Spinal cord (tissue), 10 donors: ENCODE measurements around the gene TRIM8. TPM values are rescaled to one million over a fixed set of nuclear protein-coding genes. Genes with fewer than 3 reads are reported as not detected.

Experiments
- DNase-seq, 6 donors: peaks; one replicate each; pipeline versions ENCODE4 v3.0.0 to v3.0.0-alpha.2; 2013 to 2015; ENCODE audit warnings: low spot score in 6 of 6, low read depth in 4 of 6
- H3K27ac ChIP-seq: one replicate; pipeline ENCODE4 v1.5.1; 2013; ENCODE audit warnings: low read depth, low read length, control low read depth
- H3K27me3 ChIP-seq: one replicate; pipeline ENCODE4 v1.6.1; 2013; ENCODE audit warnings: low read length; ENCODE audit not compliant: control insufficient read depth, insufficient read depth
- H3K36me3 ChIP-seq: one replicate; pipeline ENCODE4 v1.6.1; 2013; ENCODE audit warnings: low read length; ENCODE audit not compliant: control insufficient read depth, insufficient read depth
- H3K4me1 ChIP-seq: one replicate; pipeline ENCODE4 v1.6.1; 2013; ENCODE audit warnings: low read length; ENCODE audit not compliant: control insufficient read depth, insufficient read depth
- H3K4me3 ChIP-seq: one replicate; pipeline ENCODE4 v1.5.1; 2013; ENCODE audit warnings: low read depth, low read length, control low read depth
- H3K9me3 ChIP-seq: one replicate; pipeline ENCODE4 v1.6.1; 2013; ENCODE audit warnings: low read length; ENCODE audit not compliant: control insufficient read depth, insufficient read depth
- WGBS: methylation state at CpG from one replicate; pipeline ENCODE4 v1.1.5; 2013; ENCODE audit warnings: missing lambda C conversion rate; ENCODE audit not compliant: insufficient coverage; 5-methylcytosine and 5-hydroxymethylcytosine counted together
- polyA plus RNA-seq, 2 donors: library from polyadenylated mRNA; unstranded; fragments of 120-200 nt; gene quantifications; one replicate each; pipeline ENCODE4 v1.2.1, GENCODE V29; 2013; ENCODE audit not compliant: insufficient read length in 2 of 2
- total RNA-seq, 2 donors: library from RNA; depleted of rRNA in 1 of 2; stranded (reverse); fragments of 120-200 nt in 1 of 2; fragments of >200 nt in 1 of 2; gene quantifications; one replicate each; pipeline versions ENCODE4 v1.2.3 to v1.2.4, GENCODE V29; 2013 to 2014
- donor health status: healthy.

The TRIM8 gene
- total and polyA plus RNA-seq, 4 donors, result 42.2 to 156 (median 102) TPM

GRCh38 chr10:102601639-102602038, 42.6 kb upstream of the TRIM8 start:
- Histone ChIP-seq H3K9me3 (no peaks in the 10 kb centered on the region), H3K27ac (no peak overlapping the region), H3K4me1 (peaks cover 22% of the 10 kb centered on the region), H3K36me3 (peaks cover 75% of the 10 kb centered on the region), H3K4me3 (no peak overlapping the region), H3K27me3 (no peaks in the 10 kb centered on the region)
- 91% methylated on average over 7 of the region's 9 CpGs for WGBS
- DNase-seq, result no peak

GRCh38 chr10:102602272-102603045, 41.8 kb upstream of the TRIM8 start:
- DNase-seq, result no peak
- Histone ChIP-seq H3K4me1 (peaks cover 15% of the 10 kb centered on the region), H3K36me3 (peaks cover 70% of the 10 kb centered on the region), H3K9me3 (no peaks in the 10 kb centered on the region), H3K27me3 (no peaks in the 10 kb centered on the region), H3K27ac (no peak overlapping the region), H3K4me3 (no peak overlapping the region)
- WGBS, result 82% methylated on average over 4 of the region's 4 CpGs

- H3K4me3 ChIP-seq, result no peak overlapping the region
- DNase-seq, result no peak
- no peak overlapping the region for H3K27ac ChIP-seq
- H3K4me1 ChIP-seq, result peaks cover 15% of the 10 kb centered on the region
- H3K9me3 ChIP-seq, result no peaks in the 10 kb centered on the region
- WGBS, result 80% methylated on average over 7 of the region's 7 CpGs
- peaks cover 59% of the 10 kb centered on the region for H3K36me3 ChIP-seq
- no peaks in the 10 kb centered on the region for H3K27me3 ChIP-seq
Measured at GRCh38 chr10:102603946-102604345, 40.3 kb upstream of the TRIM8 start.

DNA sequence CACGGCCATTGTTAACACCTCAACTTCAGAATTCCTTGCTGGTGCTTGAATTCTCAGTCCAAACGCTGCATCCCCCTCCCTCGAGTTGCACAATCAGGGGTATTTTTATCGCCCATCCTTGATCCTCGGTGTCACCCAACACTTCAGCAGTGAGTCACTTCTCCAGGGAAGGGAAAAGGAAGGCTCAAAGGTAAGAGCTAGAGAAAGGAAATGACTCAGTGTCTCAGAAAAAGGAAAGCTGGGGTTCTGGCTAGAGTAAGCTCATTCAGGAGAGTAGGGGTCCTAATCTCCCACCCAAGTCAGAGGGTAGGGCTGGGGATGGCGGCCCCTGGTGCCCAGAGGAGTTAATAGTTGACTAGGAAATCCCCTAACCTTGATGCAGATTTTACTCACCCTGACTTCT, 39.8 kb upstream of the TRIM8 start:
- Histone ChIP-seq H3K9me3 (no peaks in the 10 kb centered on the region), H3K4me3 (no peak overlapping the region), H3K36me3 (peaks cover 54% of the 10 kb centered on the region), H3K27ac (no peak overlapping the region), H3K27me3 (no peaks in the 10 kb centered on the region), H3K4me1 (peaks cover 15% of the 10 kb centered on the region)
- WGBS, result 100% methylated on average over 1 of the region's 6 CpGs
- DNase-seq, result no peak

GRCh38 chr10:102605712-102606111, 38.6 kb upstream of the TRIM8 start:
- 84% methylated on average over 2 of the region's 5 CpGs for WGBS
- DNase-seq, result no peak
- peaks cover 7% of the 10 kb centered on the region for H3K4me1 ChIP-seq
- H3K9me3 ChIP-seq, result no peaks in the 10 kb centered on the region
- no peak overlapping the region for H3K4me3 ChIP-seq
- no peaks in the 10 kb centered on the region for H3K27me3 ChIP-seq
- no peak overlapping the region for H3K27ac ChIP-seq
- peaks cover 42% of the 10 kb centered on the region for H3K36me3 ChIP-seq

- H3K27ac ChIP-seq, result peak overlapping the region; percentile 36
- H3K36me3 ChIP-seq, result peaks cover 27% of the 10 kb centered on the region
- no peaks in the 10 kb centered on the region for H3K27me3 ChIP-seq
- 60% methylated on average over 1 of the region's 2 CpGs for WGBS
- H3K4me1 ChIP-seq, result peaks cover 29% of the 10 kb centered on the region
- no peak overlapping the region for H3K4me3 ChIP-seq
- peak in 1 of 6 donors; percentile 22 for DNase-seq
- H3K9me3 ChIP-seq, result no peaks in the 10 kb centered on the region
Measured at GRCh38 chr10:102608487-102608886, 35.8 kb upstream of the TRIM8 start.

DNA sequence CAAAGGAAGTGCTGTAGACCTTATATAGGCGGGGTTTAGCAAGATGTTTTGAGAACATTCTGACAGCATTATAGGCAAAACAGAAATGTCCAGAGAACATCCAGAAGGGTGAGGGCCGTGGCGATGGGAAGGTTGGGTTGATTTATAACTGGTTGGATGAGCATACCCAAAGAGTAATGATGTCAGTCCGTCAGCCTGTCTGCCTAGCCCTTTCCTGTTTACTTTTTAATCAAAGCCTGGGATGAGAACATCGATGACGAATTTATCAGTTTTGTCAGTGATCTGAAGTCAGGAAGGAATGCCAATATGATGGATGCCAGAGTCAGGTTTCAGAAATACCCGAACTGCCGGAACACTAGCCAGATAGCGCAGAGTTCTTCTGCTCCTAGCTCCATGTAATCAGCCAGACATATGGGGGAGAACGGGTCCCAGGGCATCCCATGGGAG, 33.8 kb upstream of the TRIM8 start:
- WGBS, result 84% methylated on average over 9 of the region's 10 CpGs
- Histone ChIP-seq H3K27ac (no peak overlapping the region), H3K36me3 (peaks cover 17% of the 10 kb centered on the region), H3K27me3 (no peaks in the 10 kb centered on the region), H3K9me3 (no peaks in the 10 kb centered on the region), H3K4me3 (no peak overlapping the region), H3K4me1 (peaks cover 48% of the 10 kb centered on the region)
- no peak for DNase-seq

GRCh38 chr10:102611514-102612087, 32.7 kb upstream of the TRIM8 start:
- DNase-seq, result no peak
- H3K27me3 ChIP-seq, result no peaks in the 10 kb centered on the region
- 65% methylated on average over 2 of the region's 4 CpGs for WGBS
- peak overlapping the region; percentile 76 for H3K27ac ChIP-seq
- H3K4me3 ChIP-seq, result no peak overlapping the region
- peaks cover 23% of the 10 kb centered on the region for H3K36me3 ChIP-seq
- peaks cover 58% of the 10 kb centered on the region for H3K4me1 ChIP-seq
- H3K9me3 ChIP-seq, result no peaks in the 10 kb centered on the region

DNA sequence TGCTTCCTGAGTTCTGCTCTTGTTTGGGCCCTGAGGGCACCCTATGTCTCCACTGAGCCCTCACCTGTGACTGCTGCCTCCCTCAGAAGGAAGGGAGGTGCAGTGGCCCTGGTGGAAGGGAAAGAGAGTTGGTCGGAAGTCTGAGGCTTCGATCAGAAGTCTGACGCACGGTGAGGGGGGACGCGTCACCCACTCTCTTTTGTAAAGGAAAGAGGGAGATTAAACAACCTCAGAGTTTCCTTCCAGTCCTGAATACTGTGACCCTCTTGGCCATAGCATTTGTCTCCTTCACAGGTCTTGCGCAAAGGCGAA, 31.4 kb upstream of the TRIM8 start:
- H3K9me3 ChIP-seq, result no peaks in the 10 kb centered on the region
- no peak overlapping the region for H3K4me3 ChIP-seq
- no peaks in the 10 kb centered on the region for H3K27me3 ChIP-seq
- peaks cover 34% of the 10 kb centered on the region for H3K36me3 ChIP-seq
- WGBS, result 97% methylated on average over 4 of the region's 8 CpGs
- H3K27ac ChIP-seq, result peak overlapping the region; percentile 76
- DNase-seq, result no peak
- peaks cover 61% of the 10 kb centered on the region for H3K4me1 ChIP-seq

- no peaks in the 10 kb centered on the region for H3K27me3 ChIP-seq
- no peak for DNase-seq
- WGBS, result 70% methylated on average over 5 of the region's 7 CpGs
- peak overlapping the region; percentile 76 for H3K27ac ChIP-seq
- peaks cover 58% of the 10 kb centered on the region for H3K4me1 ChIP-seq
- H3K36me3 ChIP-seq, result peaks cover 36% of the 10 kb centered on the region
- H3K9me3 ChIP-seq, result no peaks in the 10 kb centered on the region
- H3K4me3 ChIP-seq, result no peak overlapping the region
Measured at GRCh38 chr10:102613286-102613685, 31.0 kb upstream of the TRIM8 start.
